Measurements from ENCODE around the gene ZDHHC20. TPM values are rescaled to one million over a fixed set of nuclear protein-coding genes. Genes with fewer than 3 reads are reported as not detected.

ZDHHC20 gene
- total RNA-seq, 2 experiments from 2014 or later, result 84.7 to 85.0 TPM

DNA sequence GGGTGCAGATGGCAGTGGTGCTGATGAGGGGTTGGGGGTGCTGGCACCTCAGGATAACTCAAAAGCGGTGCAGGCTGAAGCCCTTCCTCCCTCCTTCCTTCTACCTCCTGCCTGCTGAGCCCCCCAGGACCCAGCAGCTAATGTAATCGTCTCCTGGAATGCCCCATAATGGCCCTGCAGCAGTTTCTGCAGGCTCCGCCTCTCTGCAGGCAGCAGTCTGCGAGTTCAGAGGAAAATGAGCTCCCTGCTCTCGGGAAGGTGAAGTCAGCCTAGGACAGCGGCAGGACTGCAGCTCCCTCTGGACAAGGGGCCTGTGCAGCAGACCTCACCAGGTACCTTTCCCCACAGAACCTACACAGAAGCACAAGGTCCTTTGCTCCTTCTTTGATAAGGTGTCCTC is 130.9 kb downstream of the ZDHHC20 start:
- no peaks in the 10 kb centered on the region for H3K27me3 Mint-ChIP-seq
- H3K4me3 Mint-ChIP-seq, result no peak overlapping the region
- H3K27ac Mint-ChIP-seq, result no peak overlapping the region
- DNase-seq, result no peak
- peaks cover 31% of the 10 kb centered on the region for H3K4me1 Mint-ChIP-seq
- H3K9me3 Mint-ChIP-seq, result no peaks in the 10 kb centered on the region
- peaks cover 8% of the 10 kb centered on the region for H3K36me3 Mint-ChIP-seq (ENCODE audit: low read depth)
- ChIA-PET CTCF (interaction anchor here (0.6 to 2.4 kb wide), 4 partner anchors 17 to 63 kb away, joined by 3 to 9 read pairs (median 3); no protein-coding TSS in a partner anchor), POLR2A (no interaction called here)

GRCh38 chr13:21326155-21327031 is 132.7 kb downstream of the ZDHHC20 start:
- CTCF ChIA-PET, result interaction anchor here (0.7 to 2.4 kb wide), 2 partner anchors 28 to 86 kb away, joined by 3 to 9 read pairs; no protein-coding TSS in a partner anchor
- H3K4me3 Mint-ChIP-seq, result no peak overlapping the region

GRCh38 chr13:21324803-21325202 is 134.3 kb downstream of the ZDHHC20 start:
- DNase-seq, result no peak
- no peak overlapping the region for H3K4me3 Mint-ChIP-seq
- POLR2A ChIA-PET, result no interaction called here
- H3K27me3 Mint-ChIP-seq, result no peaks in the 10 kb centered on the region
- CTCF ChIA-PET, result no interaction called here
- no peak overlapping the region for H3K27ac Mint-ChIP-seq
- H3K36me3 Mint-ChIP-seq (ENCODE audit: low read depth), result peaks cover 8% of the 10 kb centered on the region
- H3K4me1 Mint-ChIP-seq, result peaks cover 15% of the 10 kb centered on the region
- H3K9me3 Mint-ChIP-seq, result no peaks in the 10 kb centered on the region

More at GRCh38 chr13:21326155-21327031, 132.7 kb downstream of the ZDHHC20 start:
- Mint-ChIP-seq H3K27me3 (no peaks in the 10 kb centered on the region), H3K36me3 (ENCODE audit: low read depth) (peaks cover 8% of the 10 kb centered on the region), H3K4me1 (peaks cover 29% of the 10 kb centered on the region), H3K27ac (no peak overlapping the region), H3K9me3 (no peaks in the 10 kb centered on the region)
- no peak for DNase-seq
- POLR2A ChIA-PET, result no interaction called here

DNA sequence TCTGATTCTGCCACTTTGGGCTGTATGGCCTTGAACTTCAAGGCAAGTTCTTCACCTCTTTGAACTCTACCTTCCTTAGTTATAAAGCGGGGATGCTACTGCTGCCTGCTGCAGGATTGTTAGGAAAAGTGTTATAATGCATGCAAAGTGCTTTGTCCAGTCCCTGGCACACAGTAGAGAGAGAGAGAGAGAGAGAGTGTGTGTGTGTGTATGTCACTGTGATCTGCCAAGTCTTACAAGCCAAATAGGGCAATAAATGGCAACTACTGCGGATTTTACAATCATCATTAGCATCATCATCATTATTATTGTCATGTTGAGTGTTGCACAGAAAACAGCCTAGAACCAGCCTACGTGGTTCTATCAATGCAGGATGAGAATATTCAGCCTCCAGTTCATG is 136.1 kb downstream of the ZDHHC20 start:
- Mint-ChIP-seq H3K4me3 (no peak overlapping the region), H3K9me3 (no peaks in the 10 kb centered on the region), H3K36me3 (ENCODE audit: low read depth) (peaks cover 14% of the 10 kb centered on the region)

More for the DNA sequence above, 136.1 kb downstream of the ZDHHC20 start:
- peaks cover 8% of the 10 kb centered on the region for H3K4me1 Mint-ChIP-seq
- ChIA-PET CTCF (no interaction called here), POLR2A (no interaction called here)
- no peaks in the 10 kb centered on the region for H3K27me3 Mint-ChIP-seq
- H3K27ac Mint-ChIP-seq, result no peak overlapping the region
- no peak for DNase-seq

Other genes with a start within 250 kb of the ZDHHC20 start
- gene MICU2, start 144.9 kb upstream of the ZDHHC20 start, total RNA-seq, result 10 to 100 TPM; 32.0 to 33.9 TPM
- gene FGF9, start 211.8 kb upstream of the ZDHHC20 start, total RNA-seq, result under 1 TPM in 1 of 2 experiments, not detected in 1; 0.04 TPM